ENCODE results near the gene LYPD6B. TPM values are rescaled to one million over a fixed set of nuclear protein-coding genes. Genes with fewer than 3 reads are reported as not detected.

LYPD6B gene
- total and polyA plus RNA-seq, 8 donors, result 0.79 to 35.8 (median 24.6) TPM

GRCh38 chr2:149258531-149258930 is 220.0 kb downstream of the LYPD6B start:
- peaks cover 0 to 6% of the 10 kb centered on the region in 2 donors for H3K27me3 ChIP-seq
- H3K27ac ChIP-seq, result no peak overlapping the region
- H3K9me3 ChIP-seq, result peaks cover 0 to 6% of the 10 kb centered on the region in 2 donors
- intact Hi-C loops (cut with DNase I), result no loop called here
- no peak for TF ChIP-seq CTCF (IDR thresholded peaks at IDR 0.05)
- no peaks in the 10 kb centered on the region for H3K36me3 ChIP-seq
- DNase-seq (no peak), ATAC-seq (no peak)
- no peaks in the 10 kb centered on the region for H3K4me1 ChIP-seq
- no peak overlapping the region for H3K4me3 ChIP-seq

- H3K36me3 ChIP-seq, result no peaks in the 10 kb centered on the region
- TF ChIP-seq CTCF (IDR thresholded peaks at IDR 0.05), result no peak
- H3K9me3 ChIP-seq, result no peaks in the 10 kb centered on the region
- ATAC-seq, result no peak
- H3K4me1 ChIP-seq, result no peaks in the 10 kb centered on the region
- intact Hi-C loops (cut with DNase I), result no loop called here
- no peak overlapping the region for H3K4me3 ChIP-seq
- no peak overlapping the region for H3K27ac ChIP-seq
- DNase-seq, result no peak
- H3K27me3 ChIP-seq, result peaks cover 0 to 6% of the 10 kb centered on the region in 2 donors
Observed at GRCh38 chr2:149259136-149259535, 220.6 kb downstream of the LYPD6B start.

- Histone ChIP-seq H3K27me3 (peaks cover 0 to 6% of the 10 kb centered on the region in 2 donors), H3K4me1 (no peaks in the 10 kb centered on the region), H3K27ac (no peak overlapping the region), H3K36me3 (no peaks in the 10 kb centered on the region), H3K9me3 (no peaks in the 10 kb centered on the region), H3K4me3 (no peak overlapping the region)
- intact Hi-C loops (cut with DNase I), result no loop called here
- no peak for ATAC-seq
- no peak for DNase-seq
- no peak for TF ChIP-seq CTCF (IDR thresholded peaks at IDR 0.05)
Observed at GRCh38 chr2:149261692-149262091, 223.2 kb downstream of the LYPD6B start.

Other genes starting within 250 kb of the LYPD6B start
- gene KIF5C, start 163.5 kb upstream of the LYPD6B start, total RNA-seq, result under 1 TPM; 0.92 to 0.96 TPM
- gene KIF5C, start 163.5 kb upstream of the LYPD6B start, polyA plus RNA-seq (ENCODE audit: insufficient read length in 6 of 6), result 10 to 100 TPM; 16.3 to 27.4 (median 22.5) TPM

Measured in left lung (tissue), 10 donors.